Astrocyte of the hippocampus (primary cell): ENCODE results near the gene CCDC116.
"Not testable (repeated sequence)": the region's sequence is repeated elsewhere in the genome, so short reads cannot be mapped to it uniquely, and the experiment has no call there.

Experiments
- DNase-seq: peaks from one replicate; pipeline ENCODE4 v3.0.0; 2011; ENCODE audit warnings: low read depth, low spot score

CCDC116 gene

GRCh38 chr22:21632237-21632895 lies at the start of gene CCDC116:
CCDC116 (plus strand) TSS chr22:21632760; CDS start chr22:21633182, 422 bp downstream.
- DNase-seq, result no peak

GRCh38 chr22:21582801-21583740 lies 49.5 kb upstream of the CCDC116 start:
- no peak for DNase-seq

GRCh38 chr22:21585389-21585788 lies 47.2 kb upstream of the CCDC116 start:
- no peak for DNase-seq

- DNase-seq, result peak; percentile 32
Measured at GRCh38 chr22:21587803-21588611, 44.6 kb upstream of the CCDC116 start.

GRCh38 chr22:21589396-21589795 lies 43.2 kb upstream of the CCDC116 start:
- DNase-seq, result no peak

- peak; percentile 23 for DNase-seq
Measured at GRCh38 chr22:21590809-21591641, 41.5 kb upstream of the CCDC116 start.

GRCh38 chr22:21591695-21592094 lies 40.9 kb upstream of the CCDC116 start:
- DNase-seq, result peak; percentile 41

- no peak for DNase-seq
Measured at GRCh38 chr22:21592422-21592821, 40.1 kb upstream of the CCDC116 start.

GRCh38 chr22:21593406-21594232 lies 38.9 kb upstream of the CCDC116 start:
- DNase-seq, result no peak

GRCh38 chr22:21594865-21595452 lies 37.6 kb upstream of the CCDC116 start:
- DNase-seq, result peak; percentile 55

GRCh38 chr22:21596356-21597135 lies 36.0 kb upstream of the CCDC116 start:
- DNase-seq, result not testable (repeated sequence)

- DNase-seq, result no peak
Measured at GRCh38 chr22:21598302-21598701, 34.3 kb upstream of the CCDC116 start.

- DNase-seq, result no peak
Measured at GRCh38 chr22:21599053-21599893, 33.3 kb upstream of the CCDC116 start.

- no peak for DNase-seq
Measured at GRCh38 chr22:21602579-21602978, 30.0 kb upstream of the CCDC116 start.

GRCh38 chr22:21603973-21604372 lies 28.6 kb upstream of the CCDC116 start:
- DNase-seq, result no peak

- no peak for DNase-seq
Measured at GRCh38 chr22:21605887-21606564, 26.5 kb upstream of the CCDC116 start.

- no peak for DNase-seq
Measured at GRCh38 chr22:21606775-21607174, 25.8 kb upstream of the CCDC116 start.
